Parathyroid adenoma (tissue), 2 donors: ENCODE results near the gene SLC16A10.
A peak's percentile ranks its signal among the peaks of the same experiment; 100 is the strongest.

Experiments
- H2AFZ ChIP-seq: fragments of 300-600 bp; sonication (generic); one replicate; pipeline ENCODE4 v1.7.0; 2017; ENCODE audit warnings: antibody characterized with exemption, mild to moderate bottlenecking
- H3K27ac ChIP-seq: fragments of 300-600 bp; sonication (generic); one replicate; pipeline ENCODE4 v1.7.0; 2017
- H3K27me3 ChIP-seq: fragments of 300-600 bp; sonication (generic); one replicate; pipeline ENCODE4 v1.7.0; 2017; ENCODE audit warnings: low read length; ENCODE audit not compliant: control insufficient read depth, insufficient read depth
- H3K36me3 ChIP-seq: fragments of 300-600 bp; sonication (generic); one replicate; pipeline ENCODE4 v1.7.0; 2017; ENCODE audit warnings: low read length; ENCODE audit not compliant: control insufficient read depth, insufficient read depth
- H3K4me1 ChIP-seq: fragments of 300-600 bp; sonication (generic); one replicate; pipeline ENCODE4 v1.7.0; 2017; ENCODE audit warnings: control low read depth
- H3K4me2 ChIP-seq: fragments of 300-600 bp; sonication (generic); one replicate; pipeline ENCODE4 v1.7.0; 2017; ENCODE audit warnings: low read length
- H3K4me3 ChIP-seq: fragments of 300-600 bp; sonication (generic); one replicate; pipeline ENCODE4 v1.7.0; 2017; ENCODE audit warnings: low read depth, low read length
- H3K79me2 ChIP-seq: fragments of 300-600 bp; sonication (generic); one replicate; pipeline ENCODE4 v1.7.0; 2017; ENCODE audit warnings: control low read depth
- H3K9ac ChIP-seq: fragments of 300-600 bp; sonication (generic); one replicate; pipeline ENCODE4 v1.7.0; 2017; ENCODE audit warnings: mild to moderate bottlenecking
- H3K9me3 ChIP-seq: fragments of 300-600 bp; sonication (generic); one replicate; pipeline ENCODE4 v1.7.0; 2017; ENCODE audit warnings: low read length; ENCODE audit not compliant: control insufficient read depth
- CTCF ChIP-seq: fragments of 300-600 bp; sonication (generic); IDR thresholded peaks from one replicate; pipeline ENCODE4 v1.7.0; 2017; ENCODE audit warnings: antibody characterized with exemption, mild to moderate bottlenecking
- donor health status: primary hyperparathyroidism.

Gene SLC16A10

GRCh38 chr6:111110036-111110435, 22.7 kb downstream of the SLC16A10 start:
- H3K27ac ChIP-seq: no peak overlapping the region
- H3K79me2 ChIP-seq: peaks cover 3% of the 10 kb centered on the region
- H3K36me3 ChIP-seq: no peaks in the 10 kb centered on the region
- H3K4me1 ChIP-seq: peaks cover 13% of the 10 kb centered on the region
- TF ChIP-seq CTCF: no peak
- H3K9ac ChIP-seq: no peak overlapping the region
- no peak overlapping the region for H3K4me3 ChIP-seq
- H3K9me3 ChIP-seq: no peaks in the 10 kb centered on the region
- H3K4me2 ChIP-seq: no peak overlapping the region
- H3K27me3 ChIP-seq: no peaks in the 10 kb centered on the region
- H2AFZ ChIP-seq: no peak overlapping the region

GRCh38 chr6:111113336-111114086, 26.2 kb downstream of the SLC16A10 start:
- no peak overlapping the region for H3K9ac ChIP-seq
- TF ChIP-seq CTCF: no peak
- peak overlapping the region; percentile 2 for H3K4me2 ChIP-seq
- H3K4me1 ChIP-seq: peaks cover 9% of the 10 kb centered on the region
- H3K36me3 ChIP-seq: no peaks in the 10 kb centered on the region
- peaks cover 3% of the 10 kb centered on the region for H3K79me2 ChIP-seq
- H3K27me3 ChIP-seq: no peaks in the 10 kb centered on the region
- H3K27ac ChIP-seq: peak overlapping the region; percentile 3
- no peaks in the 10 kb centered on the region for H3K9me3 ChIP-seq
- no peak overlapping the region for H3K4me3 ChIP-seq
- peak overlapping the region; percentile 63 for H2AFZ ChIP-seq

GRCh38 chr6:111114087-111114443, 26.8 kb downstream of the SLC16A10 start:
- Histone ChIP-seq H3K4me3 (no peak overlapping the region), H3K4me2 (peak overlapping the region; percentile 2), H3K9me3 (no peaks in the 10 kb centered on the region), H3K36me3 (no peaks in the 10 kb centered on the region), H3K9ac (no peak overlapping the region), H2AFZ (peak overlapping the region; percentile 63), H3K79me2 (peaks cover 3% of the 10 kb centered on the region), H3K27ac (no peak overlapping the region), H3K4me1 (peaks cover 9% of the 10 kb centered on the region), H3K27me3 (no peaks in the 10 kb centered on the region)
- TF ChIP-seq CTCF: no peak

GRCh38 chr6:111114482-111114881, 27.2 kb downstream of the SLC16A10 start:
- Histone ChIP-seq H3K4me3 (no peak overlapping the region), H3K79me2 (peaks cover 3% of the 10 kb centered on the region), H3K4me1 (peaks cover 9% of the 10 kb centered on the region), H3K9ac (no peak overlapping the region), H3K27ac (no peak overlapping the region), H3K36me3 (no peaks in the 10 kb centered on the region), H3K27me3 (no peaks in the 10 kb centered on the region), H3K9me3 (no peaks in the 10 kb centered on the region), H2AFZ (no peak overlapping the region), H3K4me2 (no peak overlapping the region)
- no peak for TF ChIP-seq CTCF

- Histone ChIP-seq H3K79me2 (no peaks in the 10 kb centered on the region), H2AFZ (no peak overlapping the region), H3K4me2 (no peak overlapping the region), H3K27ac (no peak overlapping the region), H3K4me1 (peaks cover 15% of the 10 kb centered on the region), H3K27me3 (no peaks in the 10 kb centered on the region), H3K36me3 (no peaks in the 10 kb centered on the region), H3K9ac (no peak overlapping the region), H3K9me3 (no peaks in the 10 kb centered on the region), H3K4me3 (no peak overlapping the region)
- no peak for TF ChIP-seq CTCF
Observed at GRCh38 chr6:111118826-111119225, 31.5 kb downstream of the SLC16A10 start.
